Kidney (tissue), 14 donors: ENCODE data around the gene FAT1. TPM values are rescaled to one million over a fixed set of nuclear protein-coding genes. Genes with fewer than 3 reads are reported as not detected.

Source experiments
- DNase-seq, 5 donors: peaks; one replicate each; pipeline ENCODE4 v3.0.0-alpha.2; 2013 to 2020
- FAIRE-seq: peaks from 2 replicates; lab custom pipeline; 2012; peaks lifted over from hg19 to GRCh38; lab: Jason Lieb, UNC
- H3K27ac ChIP-seq, 2 donors: one replicate each; pipeline ENCODE4 v1.7.0; 2013; ENCODE audit warnings: low read depth in 2 of 2, low read length in 2 of 2, inconsistent platforms in 1 of 2
- H3K27me3 ChIP-seq: one replicate; pipeline ENCODE4 v1.7.1; 2013; ENCODE audit warnings: low read length, inconsistent platforms; ENCODE audit not compliant: control insufficient read depth, insufficient read depth
- H3K36me3 ChIP-seq, 3 donors: one replicate each; pipeline versions ENCODE4 v1.7.0 to v1.7.1; 2013; ENCODE audit warnings: low read length in 3 of 3, control low read depth in 1 of 3, inconsistent platforms in 1 of 3; ENCODE audit not compliant: insufficient read depth in 3 of 3, control insufficient read depth in 2 of 3
- H3K4me1 ChIP-seq, 3 donors: one replicate each; pipeline versions ENCODE4 v1.7.0 to v1.7.1; 2013; ENCODE audit warnings: low read length in 3 of 3, inconsistent platforms in 1 of 3, low read depth in 1 of 3; ENCODE audit not compliant: control insufficient read depth in 2 of 3, insufficient read depth in 2 of 3
- H3K4me3 ChIP-seq, 3 donors: one replicate each; pipeline versions ENCODE4 v1.7.0 to v1.8.1; 2013; ENCODE audit warnings: low read length in 3 of 3, control low read depth in 1 of 3, inconsistent platforms in 1 of 3
- H3K9ac ChIP-seq, 3 donors: one replicate each; pipeline versions ENCODE4 v1.7.0 to v1.7.1; 2013; ENCODE audit warnings: low read length in 3 of 3, control low read depth in 1 of 3, inconsistent platforms in 1 of 3
- H3K9me3 ChIP-seq, 3 donors: one replicate each; pipeline versions ENCODE4 v1.7.0 to v1.7.1; 2013; ENCODE audit warnings: low read length in 3 of 3, control low read depth in 1 of 3, inconsistent platforms in 1 of 3; ENCODE audit not compliant: control insufficient read depth in 2 of 3, insufficient read depth in 1 of 3
- intact Hi-C: fragments of 100-400 bp; cut with DNase I; formaldehyde crosslinking; loops from one replicate; pipeline ENCODE4 v1.11.1; 2022
- polyA plus RNA-seq: library from polyadenylated mRNA; stranded (reverse); fragments of 350-450 nt; fragmentation: Illumina TruSeq; extraction: RNeasy Lipid Tissue Mini Kit (QIAGEN cat#74804); gene quantifications from one replicate; pipeline ENCODE4 v1.2.3, GENCODE V29; 2014; ENCODE audit warnings: low read depth, low replicate concordance; ENCODE audit not compliant: insufficient read depth
- total RNA-seq: library from RNA; stranded (reverse); fragmentation: NEBNext Ultra II Directional; extraction: Animal tissue kit (Norgen Biotek cat#: 25700); gene quantifications from one replicate; pipeline ENCODE4 v1.2.1, GENCODE V29; 2021
- TF ChIP-seq, protein P1 (sequence below): IDR thresholded peaks from 3 replicates; pipeline ENCODE4 v1.5.1; 2012; ENCODE audit warnings: mild to moderate bottlenecking, moderate library complexity, borderline replicate concordance; ENCODE audit not compliant: insufficient read depth; ENCODE audit errors: extremely low read depth
- donor health status: control.
- donor health status: control.
- donor health status: control.
- donor health status: control.
- donor health status: control.
- donor health status: DM: yes; HTN: yes; CAD: no.
- donor health status: Normal renal cell carcinoma (clear cell type).

Gene FAT1
- total and polyA plus RNA-seq, 2 donors from 2014 or later: 62.2 to 254 TPM

DNA sequence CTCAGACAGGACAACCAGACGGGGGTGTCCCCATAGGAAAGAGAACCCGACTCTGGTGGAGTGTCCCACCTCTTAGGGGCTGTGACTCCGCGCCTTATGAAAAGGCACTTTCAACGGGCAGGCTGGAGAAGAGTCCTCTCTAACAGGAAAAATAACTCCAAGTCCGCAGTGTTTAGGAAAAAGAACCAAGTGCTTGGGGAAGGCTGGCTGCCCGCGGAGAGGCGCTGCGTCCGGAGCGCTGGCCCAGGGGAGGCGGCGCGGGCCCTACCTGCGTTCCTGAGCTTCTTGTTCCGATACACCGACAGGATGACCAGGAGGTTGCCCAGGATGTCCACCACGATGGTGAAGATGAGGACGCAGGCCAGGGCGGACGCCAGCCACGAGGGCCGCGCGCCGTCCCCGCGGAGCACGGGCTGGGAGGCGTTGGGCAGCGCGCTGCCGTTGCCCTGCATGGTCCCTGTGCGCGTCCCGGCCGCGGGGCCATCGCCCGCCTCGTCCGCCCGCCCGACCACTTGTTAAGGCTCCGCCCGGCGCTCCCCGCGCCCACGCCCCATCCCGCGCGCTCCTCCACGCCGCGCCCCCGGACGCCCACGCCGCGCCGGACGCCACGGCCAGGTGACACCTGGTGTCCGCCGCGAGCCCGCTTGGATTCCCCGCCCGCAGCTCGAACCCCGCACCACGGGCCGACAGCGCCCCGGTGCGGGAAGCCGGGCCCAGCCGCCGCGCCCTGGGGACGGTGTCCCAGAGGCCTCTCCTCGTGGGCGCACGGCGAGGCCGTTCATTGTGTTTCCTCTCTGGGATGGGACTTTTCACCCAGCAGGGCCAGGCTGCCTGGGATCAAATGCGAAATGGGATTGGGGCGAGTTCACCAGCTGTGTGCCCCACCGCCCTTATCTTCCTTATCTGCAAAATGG lies 168.5 kb downstream of the FAT1 start, which contains the start of gene MTNR1A:
Gene MTNR1A, minus strand, starts transcription at position 654 of the 914 bp plus-strand sequence. Its CDS starts 202 bp downstream, at position 452.
- DNase-seq: peak in 4 of 5 donors; percentile 53 to 69 (median 56)
- H3K9ac ChIP-seq: peak within 1 kb of the TSS in 2 of 3 donors; percentile 30 to 35
- FAIRE-seq: no peak

DNA sequence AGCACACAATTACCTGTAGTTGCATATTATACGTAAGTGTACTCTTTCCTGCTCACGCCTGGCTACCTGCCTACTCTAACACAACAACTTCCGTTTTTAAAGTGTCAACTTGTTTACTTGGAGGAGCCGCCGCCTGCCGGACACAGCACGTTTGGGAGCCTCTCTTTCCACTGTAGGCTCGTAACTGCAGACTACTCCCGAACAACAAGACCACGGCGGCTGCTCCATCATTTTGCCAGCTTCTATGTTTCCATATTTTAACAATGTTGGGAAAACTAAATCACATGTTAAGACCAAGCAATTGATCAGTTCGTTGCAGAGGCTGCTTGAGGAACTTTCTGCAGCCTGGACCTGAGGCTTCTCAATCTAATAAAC lies 169.1 kb downstream of the FAT1 start:
- DNase-seq (peak in 4 of 5 donors; percentile 51 to 82 (median 66)), FAIRE-seq (no peak)
- no peaks in the 10 kb centered on the region for H3K9me3 ChIP-seq
- TF ChIP-seq, protein P1, sequence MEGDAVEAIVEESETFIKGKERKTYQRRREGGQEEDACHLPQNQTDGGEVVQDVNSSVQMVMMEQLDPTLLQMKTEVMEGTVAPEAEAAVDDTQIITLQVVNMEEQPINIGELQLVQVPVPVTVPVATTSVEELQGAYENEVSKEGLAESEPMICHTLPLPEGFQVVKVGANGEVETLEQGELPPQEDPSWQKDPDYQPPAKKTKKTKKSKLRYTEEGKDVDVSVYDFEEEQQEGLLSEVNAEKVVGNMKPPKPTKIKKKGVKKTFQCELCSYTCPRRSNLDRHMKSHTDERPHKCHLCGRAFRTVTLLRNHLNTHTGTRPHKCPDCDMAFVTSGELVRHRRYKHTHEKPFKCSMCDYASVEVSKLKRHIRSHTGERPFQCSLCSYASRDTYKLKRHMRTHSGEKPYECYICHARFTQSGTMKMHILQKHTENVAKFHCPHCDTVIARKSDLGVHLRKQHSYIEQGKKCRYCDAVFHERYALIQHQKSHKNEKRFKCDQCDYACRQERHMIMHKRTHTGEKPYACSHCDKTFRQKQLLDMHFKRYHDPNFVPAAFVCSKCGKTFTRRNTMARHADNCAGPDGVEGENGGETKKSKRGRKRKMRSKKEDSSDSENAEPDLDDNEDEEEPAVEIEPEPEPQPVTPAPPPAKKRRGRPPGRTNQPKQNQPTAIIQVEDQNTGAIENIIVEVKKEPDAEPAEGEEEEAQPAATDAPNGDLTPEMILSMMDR: peak; percentile 36
- H3K4me1 ChIP-seq: peaks cover 0 to 2% (median 0%) of the 10 kb centered on the region in 3 donors
- H3K27me3 ChIP-seq: no peaks in the 10 kb centered on the region
- peak overlapping the region in 2 of 3 donors; percentile 30 to 35 for H3K9ac ChIP-seq
- H3K4me3 ChIP-seq: peak overlapping the region; percentile 54 to 74 (median 67)
- intact Hi-C loops: no loop called here
- peak overlapping the region in 1 of 2 donors; percentile 7 for H3K27ac ChIP-seq
- no peaks in the 10 kb centered on the region for H3K36me3 ChIP-seq

More for the DNA sequence above, 168.5 kb downstream of the FAT1 start, which contains the start of gene MTNR1A:
- Histone ChIP-seq H3K9me3 (peaks cover 0 to 3% (median 0%) of the 10 kb centered on the region in 3 donors), H3K27me3 (no peaks in the 10 kb centered on the region), H3K4me1 (peaks cover 0 to 2% (median 0%) of the 10 kb centered on the region in 3 donors), H3K4me3 (peak within 1 kb of the TSS; percentile 54 to 74 (median 67)), H3K27ac (peak within 1 kb of the TSS in 1 of 2 donors; percentile 7), H3K36me3 (no peaks in the 10 kb centered on the region)
- TF ChIP-seq, protein P1: peak; percentile 42
- intact Hi-C loops: no loop called here

DNA sequence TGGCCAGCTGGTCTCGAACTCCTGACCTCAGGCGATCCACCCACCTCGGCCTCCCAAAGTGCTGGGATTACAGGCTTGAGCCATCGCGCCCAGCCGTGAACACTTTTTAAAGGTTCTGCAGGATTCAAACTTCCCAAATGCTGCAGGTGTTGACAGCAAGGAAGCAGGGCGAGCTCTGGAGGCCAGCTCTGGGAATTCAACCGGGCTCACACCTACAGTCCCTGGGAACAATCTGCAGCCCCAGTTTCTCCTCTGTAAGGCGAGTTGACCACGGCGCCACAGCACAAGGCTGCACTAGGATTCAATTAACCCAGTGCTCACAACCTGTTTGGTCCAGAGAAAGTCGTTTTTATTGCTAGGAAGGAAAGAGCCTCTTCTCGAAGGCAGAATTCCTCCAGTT lies 169.9 kb downstream of the FAT1 start:
- no peak for FAIRE-seq
- DNase-seq: no peak
- H3K9me3 ChIP-seq: no peaks in the 10 kb centered on the region
- no peaks in the 10 kb centered on the region for H3K27me3 ChIP-seq
- TF ChIP-seq, protein P1: no peak
- intact Hi-C loops: no loop called here
- H3K4me3 ChIP-seq: peak overlapping the region in 1 of 3 donors; percentile 74
- no peaks in the 10 kb centered on the region for H3K36me3 ChIP-seq
- no peak overlapping the region for H3K9ac ChIP-seq
- peaks cover 0 to 2% (median 0%) of the 10 kb centered on the region in 3 donors for H3K4me1 ChIP-seq
- H3K27ac ChIP-seq: no peak overlapping the region
